RWPE2 (cell line): ENCODE data around the gene ASAP3.
A peak's percentile ranks its signal among the peaks of the same experiment; 100 is the strongest.
"Not testable (repeated sequence)": the region's sequence is repeated elsewhere in the genome, so short reads cannot be mapped to it uniquely, and the experiment has no call there.

Source experiments
- ATAC-seq: fragments of 200-7000 bp; cut with Tn5 transposase; 3 replicates; pipeline ENCODE4 v1.9.1; 2021; ENCODE audit warnings: low read depth
- DNase-seq: peaks from one replicate; pipeline ENCODE4 v3.0.0-alpha.2; 2020; ENCODE audit warnings: low spot score
- H3K27ac ChIP-seq: fragments of 450-650 bp; 2 replicates; pipeline ENCODE4 v1.5.1; 2017; ENCODE audit warnings: mild to moderate bottlenecking; ENCODE audit not compliant: poor library complexity, severe bottlenecking
- H3K27me3 ChIP-seq: fragments of 250-450 bp; sonication (Bioruptor Pico); 2 replicates; pipeline ENCODE4 v1.5.1; 2021; ENCODE audit warnings: mild to moderate bottlenecking, moderate library complexity; ENCODE audit not compliant: insufficient read depth, poor library complexity, severe bottlenecking
- H3K36me3 ChIP-seq: fragments of 250-450 bp; sonication (Bioruptor Pico); 2 replicates; pipeline ENCODE4 v1.5.1; 2020; ENCODE audit warnings: low read depth, mild to moderate bottlenecking, moderate library complexity
- H3K4me1 ChIP-seq: fragments of 250-450 bp; sonication (Bioruptor Pico); 2 replicates; pipeline ENCODE4 v1.5.1; 2021; ENCODE audit warnings: mild to moderate bottlenecking, moderate library complexity; ENCODE audit not compliant: insufficient read depth, poor library complexity, severe bottlenecking
- H3K4me3 ChIP-seq: fragments of 250-450 bp; sonication (Bioruptor Pico); 2 replicates; pipeline ENCODE4 v1.5.1; 2021; ENCODE audit warnings: mild to moderate bottlenecking, moderate library complexity; ENCODE audit not compliant: severe bottlenecking
- H3K9me3 ChIP-seq: fragments of 250-450 bp; sonication (Bioruptor Pico); 2 replicates; pipeline ENCODE4 v1.5.1; 2021; ENCODE audit warnings: mild to moderate bottlenecking, moderate library complexity; ENCODE audit not compliant: severe bottlenecking
- TF ChIP-seq, protein P1 (sequence below): fragments of 450-650 bp; IDR thresholded peaks from one replicate; pipeline ENCODE4 v1.5.1; 2017; ENCODE audit warnings: mild to moderate bottlenecking, moderate library complexity; ENCODE audit not compliant: poor library complexity, severe bottlenecking

Gene ASAP3

DNA sequence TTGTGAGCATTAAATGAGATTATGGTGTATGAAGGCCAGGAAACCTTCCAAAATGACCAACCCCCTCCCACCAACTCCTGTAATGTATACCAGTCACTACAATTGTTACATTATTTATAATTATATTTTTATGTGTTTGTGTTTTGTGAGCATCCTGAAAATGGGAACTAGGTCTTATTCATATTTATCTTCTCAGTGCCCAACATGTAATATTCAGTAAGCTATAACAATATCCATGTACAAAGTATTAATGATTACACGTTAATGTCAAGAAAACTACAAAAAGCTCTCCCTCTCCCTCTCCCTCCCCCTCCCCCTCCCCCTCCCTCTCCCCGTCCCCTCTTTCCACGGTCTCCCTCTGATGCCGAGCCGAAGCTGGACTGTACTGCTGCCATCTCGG, 19.0 kb upstream of the ASAP3 start:
- ATAC-seq: no peak
- no peak overlapping the region for H3K4me3 ChIP-seq
- TF ChIP-seq, protein P1, sequence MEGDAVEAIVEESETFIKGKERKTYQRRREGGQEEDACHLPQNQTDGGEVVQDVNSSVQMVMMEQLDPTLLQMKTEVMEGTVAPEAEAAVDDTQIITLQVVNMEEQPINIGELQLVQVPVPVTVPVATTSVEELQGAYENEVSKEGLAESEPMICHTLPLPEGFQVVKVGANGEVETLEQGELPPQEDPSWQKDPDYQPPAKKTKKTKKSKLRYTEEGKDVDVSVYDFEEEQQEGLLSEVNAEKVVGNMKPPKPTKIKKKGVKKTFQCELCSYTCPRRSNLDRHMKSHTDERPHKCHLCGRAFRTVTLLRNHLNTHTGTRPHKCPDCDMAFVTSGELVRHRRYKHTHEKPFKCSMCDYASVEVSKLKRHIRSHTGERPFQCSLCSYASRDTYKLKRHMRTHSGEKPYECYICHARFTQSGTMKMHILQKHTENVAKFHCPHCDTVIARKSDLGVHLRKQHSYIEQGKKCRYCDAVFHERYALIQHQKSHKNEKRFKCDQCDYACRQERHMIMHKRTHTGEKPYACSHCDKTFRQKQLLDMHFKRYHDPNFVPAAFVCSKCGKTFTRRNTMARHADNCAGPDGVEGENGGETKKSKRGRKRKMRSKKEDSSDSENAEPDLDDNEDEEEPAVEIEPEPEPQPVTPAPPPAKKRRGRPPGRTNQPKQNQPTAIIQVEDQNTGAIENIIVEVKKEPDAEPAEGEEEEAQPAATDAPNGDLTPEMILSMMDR: no peak
- H3K27me3 ChIP-seq: no peaks in the 10 kb centered on the region
- H3K27ac ChIP-seq: no peak overlapping the region
- H3K4me1 ChIP-seq: peaks cover 3% of the 10 kb centered on the region
- no peaks in the 10 kb centered on the region for H3K9me3 ChIP-seq
- DNase-seq: no peak
- no peaks in the 10 kb centered on the region for H3K36me3 ChIP-seq

DNA sequence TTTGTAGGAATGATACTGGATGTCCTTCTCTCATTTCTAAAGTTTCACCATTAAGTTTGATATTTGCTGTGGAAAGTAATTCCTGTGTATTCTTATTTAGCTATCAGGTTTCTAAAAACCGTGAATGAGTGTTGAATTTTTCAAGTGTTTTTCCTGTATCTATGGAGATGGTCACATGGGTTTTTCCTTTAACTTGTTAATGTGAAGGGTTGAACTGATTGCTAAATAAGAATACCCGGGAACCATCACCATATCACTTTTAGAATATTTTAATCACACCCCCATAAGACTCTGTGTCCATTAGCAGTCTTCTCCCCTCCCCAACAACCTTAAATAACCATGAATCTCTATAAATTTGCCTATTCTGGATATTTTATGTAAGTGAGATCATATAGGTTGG, 16.5 kb upstream of the ASAP3 start:
- Histone ChIP-seq H3K9me3 (no peaks in the 10 kb centered on the region), H3K27me3 (no peaks in the 10 kb centered on the region), H3K4me3 (no peak overlapping the region), H3K27ac (no peak overlapping the region), H3K4me1 (peaks cover 3% of the 10 kb centered on the region), H3K36me3 (no peaks in the 10 kb centered on the region)
- DNase-seq (no peak), ATAC-seq (no peak)
- TF ChIP-seq, protein P1: no peak

DNA sequence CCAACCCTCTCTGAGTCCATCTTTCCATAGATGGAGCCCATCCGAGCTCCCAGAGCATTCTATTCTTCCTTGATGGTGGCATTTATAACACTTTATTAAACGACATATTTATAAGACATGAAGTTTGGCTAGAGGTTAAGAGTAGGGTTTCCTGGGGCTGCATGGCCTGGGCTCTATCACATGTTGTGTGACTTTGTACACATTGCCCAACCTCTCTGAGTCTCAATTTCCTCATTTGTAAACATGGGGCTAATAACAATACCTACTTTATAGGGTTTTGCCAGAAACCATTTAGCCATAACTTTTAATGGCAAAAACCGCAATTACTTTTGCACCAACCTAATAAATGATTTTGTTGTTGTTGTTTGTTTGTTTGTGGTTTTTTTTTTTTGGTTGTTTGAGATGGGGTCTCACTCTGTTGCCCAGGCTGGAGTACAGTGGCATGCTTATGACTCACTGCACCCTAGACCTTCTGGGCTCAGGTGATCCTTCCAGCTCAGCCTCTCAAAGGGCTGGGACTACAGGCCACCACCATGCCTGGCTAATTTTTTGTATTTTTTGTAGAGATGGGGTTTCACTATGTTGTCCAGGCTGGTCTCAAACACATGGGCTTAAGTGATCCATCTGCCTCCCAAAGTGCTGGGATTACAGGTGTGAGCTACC, 13.9 kb upstream of the ASAP3 start:
- Histone ChIP-seq H3K4me1 (peaks cover 3% of the 10 kb centered on the region), H3K36me3 (no peaks in the 10 kb centered on the region), H3K4me3 (no peak overlapping the region), H3K9me3 (no peaks in the 10 kb centered on the region), H3K27me3 (no peaks in the 10 kb centered on the region), H3K27ac (no peak overlapping the region)
- DNase-seq: no peak
- no peak for ATAC-seq
- TF ChIP-seq, protein P1: no peak

DNA sequence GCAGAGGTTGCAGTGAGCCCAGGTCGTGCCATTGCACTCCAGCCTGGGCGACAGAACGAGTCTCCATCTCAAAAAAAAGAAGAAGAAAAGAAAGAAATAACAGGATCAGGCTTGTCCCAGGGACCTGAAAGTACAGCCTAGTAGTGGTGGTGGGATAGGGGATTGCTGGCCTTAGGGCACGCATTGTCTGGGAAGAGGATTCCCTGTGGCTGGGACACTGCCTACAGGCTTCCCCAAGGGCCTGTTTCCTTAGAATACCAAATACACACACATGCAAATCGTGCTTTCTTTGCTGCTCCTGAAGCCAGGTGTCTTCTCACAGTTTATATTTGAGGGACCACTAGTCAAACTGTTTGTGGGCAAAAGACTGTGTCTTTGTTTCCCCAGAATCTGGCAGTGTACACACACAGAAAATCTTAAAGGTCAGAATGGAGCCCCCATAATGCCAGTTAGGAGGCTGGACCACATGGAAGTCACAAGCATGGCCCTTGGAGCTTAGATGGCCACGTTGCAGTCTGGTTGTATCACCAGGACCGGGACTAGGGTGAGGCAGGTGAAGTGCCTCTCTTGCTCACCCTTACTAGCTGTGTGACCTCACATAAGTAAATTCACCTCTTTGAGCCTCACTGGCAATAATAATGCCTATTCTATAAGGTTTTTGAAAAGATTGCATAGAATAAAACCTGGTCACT, 12.7 kb upstream of the ASAP3 start:
- no peak overlapping the region for H3K27ac ChIP-seq
- ATAC-seq: 0 out of 3 replicates have a peak, but pooled peaks have one; percentile 10
- TF ChIP-seq, protein P1: no peak
- no peaks in the 10 kb centered on the region for H3K4me1 ChIP-seq
- no peaks in the 10 kb centered on the region for H3K9me3 ChIP-seq
- H3K36me3 ChIP-seq: no peaks in the 10 kb centered on the region
- no peak overlapping the region for H3K4me3 ChIP-seq
- no peak for DNase-seq
- no peaks in the 10 kb centered on the region for H3K27me3 ChIP-seq

DNA sequence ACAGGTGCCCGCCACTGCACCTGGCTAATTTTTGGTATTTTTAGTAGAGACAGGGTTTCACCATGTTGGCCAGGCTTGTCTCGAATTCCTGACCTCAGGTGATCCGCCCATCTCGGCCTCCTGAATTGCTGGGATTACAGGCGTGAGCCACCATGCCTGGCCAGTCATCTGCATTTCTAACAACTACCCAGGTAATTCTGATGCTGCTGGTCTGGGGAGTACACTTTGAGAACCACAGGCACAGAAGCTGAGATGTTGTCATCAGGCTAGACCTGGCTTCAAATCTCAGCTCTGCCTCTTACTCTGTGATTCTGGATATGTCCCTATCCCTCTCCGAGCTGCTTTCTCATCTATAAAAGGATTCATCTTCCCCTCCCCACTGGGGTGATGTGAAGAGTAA, 10.9 kb upstream of the ASAP3 start:
- not testable (repeated sequence) for H3K36me3 ChIP-seq, H3K27me3 ChIP-seq, H3K4me3 ChIP-seq, H3K4me1 ChIP-seq, H3K27ac ChIP-seq, DNase-seq, H3K9me3 ChIP-seq, ATAC-seq

DNA sequence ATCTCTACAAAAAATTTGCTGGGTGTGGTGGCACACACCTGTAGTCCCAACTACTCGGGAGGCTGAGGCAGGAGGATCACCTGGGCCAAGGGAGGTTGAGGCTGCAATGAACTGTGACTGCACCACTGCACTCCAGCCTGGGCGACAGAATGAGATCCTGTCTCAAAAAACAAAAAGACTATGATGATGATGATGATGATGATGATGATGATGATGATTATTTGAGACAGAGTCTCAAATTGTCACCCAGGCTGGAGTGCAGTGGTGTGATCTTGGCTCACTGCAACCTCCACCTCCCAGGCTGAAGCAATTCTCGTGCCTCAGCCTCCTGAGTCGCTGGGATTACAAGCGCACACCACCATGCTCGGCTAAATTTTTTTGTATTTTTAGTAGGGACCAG, 8.8 kb upstream of the ASAP3 start:
- H3K9me3 ChIP-seq, H3K36me3 ChIP-seq, H3K27me3 ChIP-seq, DNase-seq, H3K4me1 ChIP-seq, H3K27ac ChIP-seq, H3K4me3 ChIP-seq, ATAC-seq: not testable (repeated sequence)
